MCF 10A (cell line): ENCODE data around the gene PNMA6A. TPM values are rescaled to one million over a fixed set of nuclear protein-coding genes. Genes with fewer than 3 reads are reported as not detected.

ENCODE experiments used
- total RNA-seq: library from RNA; stranded (reverse); gene quantifications from 2 replicates; pipeline ENCODE4 v1.2.3, GENCODE V29; 2022

PNMA6A gene
- total RNA-seq, 1 experiment from 2014 or later: not detected

Other genes with a start within 250 kb of the PNMA6A start
- gene CETN2, start 241.7 kb upstream of the PNMA6A start, total RNA-seq: 22.5 and 29.3 TPM in 2 replicates
- 12.8 and 13.7 TPM in 2 replicates for gene NSDHL, start 241.4 kb upstream of the PNMA6A start, total RNA-seq
- gene ZNF185, start 174.4 kb upstream of the PNMA6A start, total RNA-seq: 14.2 and 17.8 TPM in 2 replicates
- not detected in 2 replicates for gene PNMA5, start 78.3 kb upstream of the PNMA6A start, total RNA-seq
- gene PNMA3, start 16.0 kb upstream of the PNMA6A start, total RNA-seq: not detected in 2 replicates
- gene MAGEA1, start 106.8 kb downstream of the PNMA6A start, total RNA-seq: not detected in 2 replicates
- not detected in 2 replicates for gene PNMA6F, start 249.3 kb downstream of the PNMA6A start, total RNA-seq